ENCODE data around the gene CELF6.

The CELF6 gene

GRCh38 chr15:72345280-72345679 is 25.3 kb upstream of the CELF6 start:
- Histone ChIP-seq H3K27ac (ENCODE audit: low read length) (no peak overlapping the region), H3K27me3 (replicated peaks; ENCODE audit: insufficient read depth, low read length) (no peaks in the 10 kb centered on the region), H3F3A (ENCODE audit: insufficient read depth, low read length) (no peaks in the 10 kb centered on the region), H4K20me1 (ENCODE audit: insufficient read depth, low read length) (no peaks in the 10 kb centered on the region), H3K4me3 (ENCODE audit: low read length) (no peak overlapping the region), H3K9me2 (replicated peaks; ENCODE audit: insufficient read depth, low read length) (no peaks in the 10 kb centered on the region), H3K4me2 (ENCODE audit: low read depth, low read length) (no peak overlapping the region), H3K9me3 (replicated peaks; ENCODE audit: insufficient read depth, low read length) (no peaks in the 10 kb centered on the region), H3K4me1 (ENCODE audit: low read length) (no peaks in the 10 kb centered on the region), H2AFZ (ENCODE audit: low read length) (no peak overlapping the region), H3K79me2 (ENCODE audit: low read length) (no peaks in the 10 kb centered on the region), H3K9ac (ENCODE audit: low read length) (no peak overlapping the region), H3K36me3 (replicated peaks; ENCODE audit: insufficient read depth, low read length) (no peaks in the 10 kb centered on the region; the same call in 1 of the 2 replicates)
- TF ChIP-seq EZH2 (optimal IDR thresholded peaks at IDR 0.05; ENCODE audit: low read depth, low read length): no peak
- TF ChIP-seq, protein P1, sequence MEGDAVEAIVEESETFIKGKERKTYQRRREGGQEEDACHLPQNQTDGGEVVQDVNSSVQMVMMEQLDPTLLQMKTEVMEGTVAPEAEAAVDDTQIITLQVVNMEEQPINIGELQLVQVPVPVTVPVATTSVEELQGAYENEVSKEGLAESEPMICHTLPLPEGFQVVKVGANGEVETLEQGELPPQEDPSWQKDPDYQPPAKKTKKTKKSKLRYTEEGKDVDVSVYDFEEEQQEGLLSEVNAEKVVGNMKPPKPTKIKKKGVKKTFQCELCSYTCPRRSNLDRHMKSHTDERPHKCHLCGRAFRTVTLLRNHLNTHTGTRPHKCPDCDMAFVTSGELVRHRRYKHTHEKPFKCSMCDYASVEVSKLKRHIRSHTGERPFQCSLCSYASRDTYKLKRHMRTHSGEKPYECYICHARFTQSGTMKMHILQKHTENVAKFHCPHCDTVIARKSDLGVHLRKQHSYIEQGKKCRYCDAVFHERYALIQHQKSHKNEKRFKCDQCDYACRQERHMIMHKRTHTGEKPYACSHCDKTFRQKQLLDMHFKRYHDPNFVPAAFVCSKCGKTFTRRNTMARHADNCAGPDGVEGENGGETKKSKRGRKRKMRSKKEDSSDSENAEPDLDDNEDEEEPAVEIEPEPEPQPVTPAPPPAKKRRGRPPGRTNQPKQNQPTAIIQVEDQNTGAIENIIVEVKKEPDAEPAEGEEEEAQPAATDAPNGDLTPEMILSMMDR (IDR thresholded peaks at IDR 0.05; ENCODE audit: low read length): no peak
- TF ChIP-seq EZH2phosphoT487 (IDR thresholded peaks at IDR 0.05; ENCODE audit: low read length): no peak
- no peak for DNase-seq

GRCh38 chr15:72344602-72345001 is 24.6 kb upstream of the CELF6 start:
- Histone ChIP-seq H3F3A (ENCODE audit: insufficient read depth, low read length) (no peaks in the 10 kb centered on the region), H3K27ac (ENCODE audit: low read length) (no peak overlapping the region), H3K9me2 (replicated peaks; ENCODE audit: insufficient read depth, low read length) (no peaks in the 10 kb centered on the region), H3K4me2 (ENCODE audit: low read depth, low read length) (no peak overlapping the region), H3K4me3 (ENCODE audit: low read length) (no peak overlapping the region), H3K27me3 (replicated peaks; ENCODE audit: insufficient read depth, low read length) (no peaks in the 10 kb centered on the region), H3K9ac (ENCODE audit: low read length) (no peak overlapping the region), H3K4me1 (ENCODE audit: low read length) (no peaks in the 10 kb centered on the region), H2AFZ (ENCODE audit: low read length) (no peak overlapping the region), H3K9me3 (replicated peaks; ENCODE audit: insufficient read depth, low read length) (no peaks in the 10 kb centered on the region), H4K20me1 (ENCODE audit: insufficient read depth, low read length) (no peaks in the 10 kb centered on the region), H3K36me3 (replicated peaks; ENCODE audit: insufficient read depth, low read length) (no peaks in the 10 kb centered on the region), H3K79me2 (ENCODE audit: low read length) (no peaks in the 10 kb centered on the region)
- TF ChIP-seq, protein P1 (IDR thresholded peaks at IDR 0.05; ENCODE audit: low read length): no peak
- TF ChIP-seq EZH2 (optimal IDR thresholded peaks at IDR 0.05; ENCODE audit: low read depth, low read length): no peak
- no peak for TF ChIP-seq EZH2phosphoT487 (IDR thresholded peaks at IDR 0.05; ENCODE audit: low read length)
- DNase-seq: no peak

- H3K4me2 ChIP-seq (ENCODE audit: low read depth, low read length): no peak overlapping the region
- no peak for DNase-seq
- no peak overlapping the region for H2AFZ ChIP-seq (ENCODE audit: low read length)
- no peaks in the 10 kb centered on the region for H3K27me3 ChIP-seq (replicated peaks; ENCODE audit: insufficient read depth, low read length)
- no peaks in the 10 kb centered on the region for H3K36me3 ChIP-seq (replicated peaks; ENCODE audit: insufficient read depth, low read length)
- no peaks in the 10 kb centered on the region for H4K20me1 ChIP-seq (ENCODE audit: insufficient read depth, low read length)
- no peaks in the 10 kb centered on the region for H3K9me2 ChIP-seq (replicated peaks; ENCODE audit: insufficient read depth, low read length)
- no peaks in the 10 kb centered on the region for H3K79me2 ChIP-seq (ENCODE audit: low read length)
- H3K9ac ChIP-seq (ENCODE audit: low read length): no peak overlapping the region
- no peak overlapping the region for H3K4me3 ChIP-seq (ENCODE audit: low read length)
- H3K4me1 ChIP-seq (ENCODE audit: low read length): no peaks in the 10 kb centered on the region
- H3K27ac ChIP-seq (ENCODE audit: low read length): no peak overlapping the region
- TF ChIP-seq, protein P1 (IDR thresholded peaks at IDR 0.05; ENCODE audit: low read length): peak; percentile 25; the same call in 1 of the 2 replicates
- no peak for TF ChIP-seq EZH2phosphoT487 (IDR thresholded peaks at IDR 0.05; ENCODE audit: low read length)
- no peak for TF ChIP-seq EZH2 (optimal IDR thresholded peaks at IDR 0.05; ENCODE audit: low read depth, low read length)
- H3K9me3 ChIP-seq (replicated peaks; ENCODE audit: insufficient read depth, low read length): no peaks in the 10 kb centered on the region
- no peaks in the 10 kb centered on the region for H3F3A ChIP-seq (ENCODE audit: insufficient read depth, low read length)
Observed at GRCh38 chr15:72342385-72342784, 22.4 kb upstream of the CELF6 start.

All from MM.1S (cell line).